ENCODE results near the gene ARSA.
"Not testable (repeated sequence)": the region's sequence is repeated elsewhere in the genome, so short reads cannot be mapped to it uniquely, and the experiment has no call there.

The ARSA gene

GRCh38 chr22:50627642-50628542, at the start of gene ARSA:
Gene ARSA, minus strand, starts transcription at chr22:50628152. Its CDS starts 373 bp downstream, at chr22:50627779.
- peak; percentile 61 to 64 for DNase-seq

- DNase-seq, result no peak
These were observed 48.9 kb upstream of the ARSA start for GRCh38 chr22:50676661-50677492.

- DNase-seq, result no peak
These were observed 48.3 kb upstream of the ARSA start for GRCh38 chr22:50676180-50676636.

GRCh38 chr22:50675553-50676179, 47.7 kb upstream of the ARSA start:
- no peak for DNase-seq

- peak in 1 of 2 experiments; percentile 5 for DNase-seq
These were observed 46.9 kb upstream of the ARSA start for GRCh38 chr22:50674606-50675552.

- DNase-seq, result no peak
These were observed 46.2 kb upstream of the ARSA start for GRCh38 chr22:50674130-50674500.

GRCh38 chr22:50673231-50674129, 45.5 kb upstream of the ARSA start:
- no peak for DNase-seq

- no peak for DNase-seq
These were observed 44.7 kb upstream of the ARSA start, which contains the start of gene SHANK3 for GRCh38 chr22:50672471-50673230. Gene SHANK3, plus strand, starts transcription at chr22:50672823.

GRCh38 chr22:50672041-50672440, 44.1 kb upstream of the ARSA start:
- DNase-seq, result no peak

- no peak for DNase-seq
These were observed 43.7 kb upstream of the ARSA start for GRCh38 chr22:50671641-50672040.

- no peak for DNase-seq
These were observed 43.1 kb upstream of the ARSA start for GRCh38 chr22:50670914-50671538.

- no peak for DNase-seq
These were observed 42.6 kb upstream of the ARSA start for GRCh38 chr22:50670513-50670912.

- no peak for DNase-seq
These were observed 37.8 kb upstream of the ARSA start for GRCh38 chr22:50665738-50666137.

GRCh38 chr22:50665212-50665611, 37.3 kb upstream of the ARSA start:
- no peak for DNase-seq

GRCh38 chr22:50660306-50660705, 32.4 kb upstream of the ARSA start:
- DNase-seq, result no peak

GRCh38 chr22:50659711-50660110, 31.8 kb upstream of the ARSA start:
- DNase-seq, result not testable (repeated sequence)

- DNase-seq, result no peak
These were observed 30.0 kb upstream of the ARSA start for GRCh38 chr22:50657925-50658324.

GRCh38 chr22:50656122-50657070, 28.4 kb upstream of the ARSA start:
- no peak for DNase-seq

Measured in NCI-H2081 (cell line).